Activated T-cell treated with anti-CD3 and anti-CD28 coated beads for 24 hours (primary cell): ENCODE measurements around the gene KCNG2.
"Not testable (repeated sequence)": the region's sequence is repeated elsewhere in the genome, so short reads cannot be mapped to it uniquely, and the experiment has no call there.

Source experiments
- DNase-seq: peaks from one replicate; pipeline ENCODE4 v3.0.0-alpha.2; 2020; ENCODE audit warnings: low read depth

The KCNG2 gene

DNA sequence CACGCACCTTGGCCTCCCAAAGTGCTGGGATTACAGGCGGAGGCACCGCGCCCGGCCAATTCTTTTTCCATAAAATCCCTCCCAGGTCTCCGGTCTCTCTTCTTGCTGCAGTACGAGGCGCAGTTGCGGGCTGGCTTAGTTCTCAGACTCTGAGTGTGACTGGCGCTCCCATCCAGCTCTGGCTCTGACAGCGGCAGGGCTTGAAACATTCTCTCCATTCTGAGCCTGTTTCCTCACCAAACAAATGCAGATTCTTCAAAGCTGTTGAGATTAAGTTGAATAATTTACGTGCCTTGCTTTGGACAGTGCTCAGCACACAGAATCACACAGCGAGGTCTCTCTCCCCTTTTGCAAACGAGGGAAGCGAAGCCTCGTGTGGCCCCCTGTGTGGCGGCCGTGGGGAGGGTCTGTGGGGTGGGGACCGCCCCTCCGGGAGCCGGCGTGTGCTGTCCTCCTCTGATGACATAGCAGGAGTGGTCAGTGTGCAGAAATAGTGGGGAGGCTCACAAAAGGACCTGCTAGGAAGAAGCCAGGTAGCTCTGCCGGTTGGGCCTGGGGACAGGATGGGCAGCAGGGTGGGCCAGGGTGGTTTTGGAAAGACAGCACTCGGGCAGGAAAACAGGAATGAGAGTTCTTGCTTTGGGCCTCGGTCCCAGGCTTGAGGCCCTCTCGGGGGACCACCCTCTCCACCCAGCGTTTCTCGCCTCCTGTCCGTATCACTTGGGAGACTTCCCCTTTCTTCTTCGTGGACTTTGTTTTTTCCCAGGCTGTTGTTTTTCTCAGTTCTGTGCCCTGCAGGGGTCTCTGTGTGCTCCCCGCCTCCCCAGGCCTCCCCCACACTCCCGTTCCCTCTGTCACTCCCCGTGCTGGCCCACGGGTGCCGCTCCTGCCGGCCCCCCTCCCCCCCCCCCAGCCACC lies 75.0 kb downstream of the KCNG2 start:
- no peak for DNase-seq

DNA sequence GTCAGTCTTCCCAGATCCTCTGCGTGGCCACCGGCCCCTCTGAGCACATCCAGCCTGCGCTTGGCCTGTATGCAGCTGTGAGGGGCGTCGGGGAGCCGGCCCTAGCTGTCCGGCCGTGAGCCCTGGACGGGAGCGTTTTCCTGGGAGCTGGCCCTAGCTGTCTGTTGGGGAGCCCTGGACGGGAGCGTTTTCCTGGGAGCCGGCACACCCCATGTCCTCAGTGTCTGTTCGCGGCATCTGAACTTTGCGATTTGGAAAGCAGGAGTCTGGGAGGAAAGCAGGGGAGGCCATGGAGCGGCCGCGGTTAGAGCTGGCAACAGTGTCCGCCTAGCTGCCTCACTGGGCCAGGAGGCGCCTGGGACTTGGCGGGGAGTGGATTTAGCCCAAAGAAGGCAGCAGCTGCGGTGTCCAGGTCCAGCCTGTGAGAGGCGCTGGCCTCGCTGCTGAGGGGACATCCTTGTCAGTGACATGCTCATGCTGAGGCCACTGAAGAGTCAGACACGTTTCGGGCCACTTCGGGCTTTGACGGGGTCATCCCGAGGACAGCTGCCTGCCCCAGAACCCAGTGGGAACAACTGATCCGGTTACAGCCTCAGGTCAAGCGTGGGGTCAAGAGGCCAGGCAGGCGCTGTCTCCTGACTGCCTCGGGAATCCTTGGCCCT lies 75.8 kb downstream of the KCNG2 start:
- DNase-seq = no peak

DNA sequence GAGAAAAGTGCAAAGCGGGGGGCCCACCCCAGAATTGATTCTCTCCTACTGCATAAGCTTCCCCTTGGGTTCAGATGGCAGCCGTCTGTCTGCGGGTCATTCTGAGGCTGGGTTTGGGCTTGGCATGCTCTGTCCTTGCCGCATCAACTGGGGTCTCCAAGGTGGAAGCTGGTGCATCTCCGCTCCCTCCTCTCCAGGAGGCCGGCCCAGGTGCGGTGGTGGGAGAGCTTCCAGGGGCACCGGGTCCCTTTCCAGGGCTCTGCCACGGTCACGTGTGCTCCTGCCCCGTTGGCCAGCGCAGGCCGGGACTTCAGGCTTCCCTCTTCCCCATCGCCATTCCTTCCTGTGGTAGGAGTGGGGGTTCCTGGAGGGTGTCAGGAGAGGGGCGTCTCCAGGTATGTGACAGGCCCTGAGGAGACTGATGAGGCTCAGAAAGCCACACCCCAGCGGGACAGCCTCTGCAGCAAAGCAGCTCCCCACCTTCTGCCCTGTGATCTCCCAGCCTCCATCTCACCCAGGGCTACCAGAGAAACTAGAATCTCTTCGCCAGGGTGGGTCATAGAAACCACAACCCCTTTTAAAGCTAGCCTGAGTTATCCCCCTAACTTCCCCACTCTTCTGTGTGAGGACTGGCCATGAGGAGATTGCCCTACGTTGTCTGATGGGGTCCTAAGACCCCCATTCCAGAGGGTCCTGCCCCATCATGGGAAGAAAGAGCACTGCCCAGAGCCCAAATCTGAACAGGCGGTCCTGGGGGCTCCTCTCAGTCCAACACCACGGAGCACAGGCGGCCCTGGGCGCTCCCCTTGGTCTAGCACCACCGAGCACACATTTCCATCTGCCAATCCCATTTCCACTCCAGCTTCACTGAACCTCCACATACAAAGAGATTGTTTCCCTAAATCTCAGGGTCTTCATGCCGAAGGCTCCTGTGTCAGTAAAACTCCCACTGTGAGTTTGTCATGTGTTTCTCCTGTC lies 77.1 kb downstream of the KCNG2 start:
- no peak for DNase-seq

DNA sequence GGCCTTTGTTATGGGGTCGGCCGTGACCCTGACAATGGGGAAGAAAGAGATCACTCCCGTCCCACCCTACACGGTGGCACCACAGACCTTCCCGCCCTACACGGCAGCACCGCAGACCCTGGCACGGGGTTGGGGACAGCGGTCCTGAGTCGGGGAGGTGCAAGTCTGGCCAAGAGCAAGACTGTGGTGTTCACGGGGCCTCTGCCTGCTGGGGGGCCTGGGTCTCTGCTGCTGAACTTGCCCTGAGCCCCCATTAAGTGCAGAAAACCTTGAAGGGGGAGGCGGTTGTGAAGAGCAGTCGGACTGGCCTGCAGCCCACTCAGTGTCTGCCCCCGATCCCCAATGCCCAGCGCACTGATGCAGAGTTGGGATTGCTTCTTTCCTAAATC lies 77.8 kb downstream of the KCNG2 start:
- no peak for DNase-seq

DNA sequence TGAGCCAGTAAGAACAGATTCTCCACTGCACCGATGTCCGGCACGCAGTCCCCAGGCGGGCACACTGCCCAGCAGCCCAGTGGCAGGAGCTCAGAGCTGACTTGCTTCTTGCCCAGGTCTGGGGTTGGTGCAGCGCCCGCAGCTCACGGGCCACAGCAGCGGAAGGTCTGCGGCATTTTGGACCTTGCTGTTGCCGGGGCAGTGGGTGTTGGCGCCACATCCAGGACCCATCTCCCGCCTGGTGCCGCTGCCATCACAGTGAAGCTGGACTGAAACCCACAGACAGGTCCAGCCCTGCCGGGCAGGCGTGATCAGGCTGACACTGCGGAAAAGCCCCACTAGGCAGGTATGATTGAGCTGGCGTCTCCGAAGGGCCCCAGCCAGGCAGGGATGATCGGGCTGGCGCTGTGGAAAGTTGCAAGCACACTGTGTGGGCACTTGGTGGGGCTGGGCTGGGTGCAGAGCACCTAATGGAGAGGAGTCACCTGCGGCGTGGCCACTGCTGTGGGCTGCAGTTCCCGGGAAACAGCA lies 78.3 kb downstream of the KCNG2 start:
- no peak for DNase-seq

DNA sequence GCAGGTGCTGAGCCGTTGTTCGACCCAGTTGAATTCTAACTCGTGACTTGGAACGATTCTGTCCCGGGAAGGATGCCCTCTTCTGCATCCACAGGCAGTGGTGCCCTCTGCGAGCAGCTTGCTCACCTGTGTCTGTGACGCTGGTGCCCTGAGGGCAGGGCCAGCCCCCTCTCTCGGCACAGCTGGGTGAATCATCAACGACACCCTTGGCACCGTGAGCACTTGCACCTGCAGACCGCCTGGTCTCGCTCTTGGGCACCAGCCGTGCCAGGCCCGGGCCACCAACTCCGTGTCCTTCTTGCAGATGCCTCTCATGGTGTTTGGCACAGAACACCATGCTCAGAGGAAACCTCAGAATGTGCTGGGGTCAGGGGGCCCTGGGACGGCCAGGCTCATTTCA lies 78.8 kb downstream of the KCNG2 start:
- no peak for DNase-seq

DNA sequence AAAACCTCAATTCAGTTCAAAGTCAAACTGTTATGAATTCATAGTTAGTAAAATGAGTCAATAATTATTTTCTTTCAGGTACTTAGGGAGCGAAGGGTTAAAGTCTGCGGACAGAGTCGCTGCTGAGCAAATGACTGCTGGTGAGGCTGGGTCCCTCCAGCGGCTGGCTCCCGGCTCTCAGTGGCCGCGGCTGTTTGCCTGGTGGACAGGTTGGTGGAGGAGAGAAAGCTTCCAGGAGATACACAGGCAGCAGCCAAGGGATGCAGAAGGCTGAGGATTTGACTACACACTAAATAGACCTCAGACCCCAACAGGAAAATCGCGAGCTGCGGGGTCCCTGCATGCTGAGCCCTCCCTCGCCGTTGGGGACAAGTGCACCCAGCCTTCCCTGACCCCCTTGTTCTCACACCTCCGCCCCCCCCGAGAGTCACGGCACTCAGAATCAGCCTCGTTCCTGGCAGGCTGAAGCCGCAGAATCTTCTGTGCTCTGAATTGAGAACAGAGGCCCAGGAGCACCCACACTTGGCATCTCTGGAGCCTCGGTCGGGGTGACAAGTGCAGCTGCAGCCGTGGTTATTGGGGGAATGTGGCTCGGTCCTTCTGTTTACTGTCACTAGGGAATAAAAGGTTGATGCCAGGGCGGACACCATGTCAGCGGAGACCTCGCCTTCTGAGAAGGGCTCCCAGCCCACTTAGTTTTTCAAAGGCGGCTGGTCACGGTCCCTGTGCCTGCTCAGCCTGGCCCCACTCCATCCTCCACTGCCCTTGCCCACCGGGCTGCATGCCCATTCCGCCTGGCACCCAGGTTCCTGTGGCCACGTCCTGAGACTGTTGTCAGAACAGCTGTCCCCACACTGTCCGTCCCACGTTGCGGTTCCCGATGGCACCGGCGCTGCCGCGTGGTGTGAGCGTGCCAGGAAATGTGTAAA lies 79.7 kb downstream of the KCNG2 start:
- no peak for DNase-seq

DNA sequence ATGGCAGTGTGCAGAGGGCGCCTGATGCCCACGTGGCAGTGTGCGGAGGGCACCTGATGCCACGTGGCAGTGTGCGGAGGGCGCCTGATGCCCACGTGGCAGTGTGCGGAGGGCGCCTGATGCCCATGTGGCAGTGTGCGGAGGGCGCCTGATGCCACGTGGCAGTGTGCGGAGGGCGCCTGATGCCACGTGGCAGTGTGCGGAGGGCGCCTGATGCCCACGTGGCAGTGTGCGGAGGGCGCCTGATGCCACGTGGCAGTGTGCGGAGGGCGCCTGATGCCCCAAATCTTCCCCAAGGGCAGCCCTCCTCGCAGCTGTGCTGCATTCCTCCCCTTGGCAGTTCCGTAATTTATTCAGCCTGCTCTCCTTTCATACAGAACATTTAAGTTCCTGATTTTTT lies 80.5 kb downstream of the KCNG2 start:
- DNase-seq = not testable (repeated sequence)

DNA sequence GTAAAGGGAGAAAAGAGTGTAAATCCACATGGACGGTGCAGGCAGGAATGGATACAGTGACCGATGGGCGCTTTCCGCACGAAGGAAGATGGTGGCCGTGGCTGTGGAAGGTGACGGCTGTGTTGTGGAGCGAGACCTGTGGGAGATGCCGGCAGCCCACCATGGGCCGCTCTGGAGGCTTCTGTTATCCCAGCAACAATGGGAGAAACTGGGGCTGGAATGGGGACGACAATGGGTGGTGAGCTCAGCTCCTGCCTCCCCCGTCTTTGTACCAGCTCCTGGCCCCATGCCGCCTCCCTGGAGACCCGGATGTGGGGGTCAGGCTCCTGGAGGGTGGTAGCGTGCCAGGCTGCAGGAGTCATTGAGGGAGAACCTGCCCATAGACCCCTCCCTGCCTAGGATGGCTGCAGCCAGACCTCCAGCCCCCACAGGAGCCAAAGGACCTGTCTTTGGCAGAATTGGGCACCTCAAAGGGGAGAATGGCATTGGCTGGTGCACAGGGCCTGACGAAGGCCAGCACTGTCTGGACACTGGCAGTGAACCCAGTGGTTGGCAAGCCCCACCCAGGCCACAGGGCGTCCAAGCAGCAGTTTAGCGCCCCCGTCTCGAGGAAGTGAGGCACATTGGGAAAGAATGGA lies 81.1 kb downstream of the KCNG2 start:
- DNase-seq = no peak

DNA sequence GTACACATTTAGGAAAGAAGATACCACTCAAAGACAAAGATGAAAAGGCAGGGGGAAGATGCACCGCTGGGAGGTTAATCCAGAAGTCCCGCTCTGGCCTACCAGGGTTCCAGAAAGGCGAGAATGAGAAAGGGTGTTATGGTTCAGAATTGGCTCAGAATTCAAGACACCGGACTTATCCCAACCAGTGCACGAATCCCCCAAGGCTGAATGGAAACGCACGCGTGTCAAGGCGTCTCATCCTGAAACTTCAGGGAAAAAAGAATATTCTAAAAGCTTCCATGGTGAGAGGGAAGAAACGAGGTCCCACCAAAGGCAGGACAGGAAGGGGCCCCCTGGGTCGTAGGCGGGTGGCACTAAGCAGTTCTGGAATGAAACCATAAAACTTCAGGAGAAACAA lies 81.8 kb downstream of the KCNG2 start:
- no peak for DNase-seq

DNA sequence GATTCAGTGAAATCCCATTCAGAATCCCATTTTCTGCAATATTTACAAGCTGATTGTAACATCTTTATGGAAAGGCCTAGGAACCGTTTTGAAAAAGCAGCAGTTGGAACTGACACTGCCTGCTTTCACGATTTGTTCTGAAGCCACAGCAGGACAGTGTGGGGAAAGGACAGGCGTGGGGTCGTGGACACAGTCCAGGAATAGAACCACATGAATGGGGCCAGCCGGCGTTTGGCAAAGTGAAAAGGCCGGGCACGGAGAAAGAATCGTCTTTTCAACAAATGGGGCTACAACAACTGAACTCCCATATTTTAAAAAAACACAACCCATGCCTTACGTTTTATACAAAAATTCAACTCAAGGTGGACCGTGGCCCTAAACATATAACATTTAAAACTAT lies 84.0 kb downstream of the KCNG2 start:
- DNase-seq = no peak

DNA sequence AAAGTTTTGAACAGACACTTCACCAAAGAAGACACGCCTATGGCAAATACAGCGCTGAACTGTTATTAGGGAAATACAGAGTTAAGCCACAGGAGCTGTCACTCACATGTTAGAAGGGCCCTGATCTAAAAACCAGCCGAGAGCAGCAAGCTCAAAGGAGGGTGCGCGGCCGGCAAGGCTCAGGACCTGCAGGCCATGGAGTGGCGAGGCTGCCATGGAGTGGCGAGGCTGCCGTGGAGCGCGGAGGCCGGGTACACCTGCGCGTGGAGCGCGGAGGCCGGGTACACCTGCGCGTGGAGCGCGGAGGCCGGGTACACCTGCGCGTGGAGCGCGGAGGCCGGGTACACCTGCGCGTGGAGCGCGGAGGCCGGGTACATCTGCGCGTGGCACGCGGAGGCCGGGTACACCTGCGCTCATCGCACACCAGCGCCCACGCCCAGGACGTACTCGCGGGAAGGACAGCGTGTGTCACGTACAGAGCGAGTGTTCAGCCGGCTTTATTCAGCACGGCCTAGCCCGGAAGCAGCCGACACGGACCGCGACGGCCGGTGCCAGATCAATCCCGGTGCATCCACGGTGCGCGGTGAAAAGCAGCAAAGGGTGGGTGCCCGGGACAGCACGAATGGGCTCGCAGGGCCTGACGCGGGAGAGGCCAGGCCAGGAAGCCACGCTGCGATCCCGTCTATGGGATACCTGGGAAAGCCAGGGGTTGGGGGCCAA lies 84.9 kb downstream of the KCNG2 start:
- no peak for DNase-seq

DNA sequence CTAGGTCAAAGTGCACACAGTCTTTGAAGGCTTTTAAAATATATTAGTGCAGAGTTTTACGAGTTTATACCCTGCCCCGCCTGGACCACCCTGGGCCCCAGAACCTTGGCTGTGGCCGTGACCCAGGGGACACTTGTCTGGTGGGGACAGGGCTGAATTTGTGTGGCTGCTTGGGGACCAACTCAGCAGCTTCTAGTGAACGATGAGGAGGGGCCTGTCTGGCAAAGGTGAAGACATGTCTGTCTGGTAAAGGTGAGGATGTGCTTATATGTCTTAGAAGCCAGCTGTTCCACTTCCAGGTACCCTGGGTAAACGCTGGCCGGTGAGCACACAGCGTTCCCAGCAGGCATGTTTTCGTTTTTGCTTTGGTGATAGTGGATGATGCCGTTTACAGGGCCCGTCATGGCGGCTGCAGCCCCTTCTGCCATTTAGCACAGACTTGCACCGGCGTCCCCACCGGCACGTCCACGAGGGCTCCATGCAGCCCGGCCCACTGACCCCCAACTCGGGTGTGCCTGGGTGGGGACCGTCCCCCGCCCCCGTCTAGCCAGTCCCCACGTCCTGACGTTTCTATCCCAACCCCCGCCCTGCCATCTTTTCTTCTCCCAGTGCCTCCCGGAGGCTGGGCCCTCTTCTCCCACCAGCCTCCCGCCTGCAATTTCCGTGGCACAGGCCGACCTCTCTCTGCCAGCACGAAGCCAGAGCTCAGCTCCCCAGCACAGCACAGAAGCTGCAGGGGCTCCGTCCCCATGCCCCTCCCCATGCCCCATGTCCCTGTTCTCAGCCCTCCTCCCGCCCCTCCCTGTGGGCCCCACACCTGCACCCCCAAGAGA lies 85.9 kb downstream of the KCNG2 start:
- no peak for DNase-seq

DNA sequence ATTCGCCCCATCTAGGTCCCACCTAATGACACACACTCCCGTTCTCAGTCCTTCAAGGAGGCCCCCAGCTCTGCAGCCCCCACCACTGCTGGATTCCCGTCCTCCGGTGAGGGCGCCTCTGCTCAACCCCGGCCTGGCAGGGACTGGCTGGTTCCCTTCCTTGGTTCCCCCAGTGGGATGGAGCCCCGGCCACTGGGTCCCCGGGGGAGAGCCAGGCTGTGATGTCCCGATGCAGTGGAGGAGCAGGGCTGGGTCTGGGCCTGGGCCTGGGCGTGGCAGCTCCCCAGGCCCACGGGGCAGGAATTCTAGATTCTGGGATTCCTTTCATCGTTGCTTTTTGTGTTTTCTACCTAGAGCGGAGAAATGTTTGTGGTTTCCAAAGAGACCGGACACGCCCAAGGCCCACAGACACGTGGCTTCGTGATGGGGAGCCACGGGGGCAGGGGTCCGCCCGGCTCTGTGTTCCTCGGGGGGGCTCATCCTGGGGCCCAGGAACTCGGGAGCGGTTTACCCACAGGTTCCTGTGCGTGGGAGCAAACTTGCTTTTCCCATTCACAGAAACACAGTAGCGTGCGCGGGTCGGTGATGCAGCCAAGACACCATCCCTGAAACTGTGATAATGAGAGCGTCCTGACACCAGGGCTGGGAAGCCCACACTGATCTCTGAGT lies 86.7 kb downstream of the KCNG2 start:
- no peak for DNase-seq

DNA sequence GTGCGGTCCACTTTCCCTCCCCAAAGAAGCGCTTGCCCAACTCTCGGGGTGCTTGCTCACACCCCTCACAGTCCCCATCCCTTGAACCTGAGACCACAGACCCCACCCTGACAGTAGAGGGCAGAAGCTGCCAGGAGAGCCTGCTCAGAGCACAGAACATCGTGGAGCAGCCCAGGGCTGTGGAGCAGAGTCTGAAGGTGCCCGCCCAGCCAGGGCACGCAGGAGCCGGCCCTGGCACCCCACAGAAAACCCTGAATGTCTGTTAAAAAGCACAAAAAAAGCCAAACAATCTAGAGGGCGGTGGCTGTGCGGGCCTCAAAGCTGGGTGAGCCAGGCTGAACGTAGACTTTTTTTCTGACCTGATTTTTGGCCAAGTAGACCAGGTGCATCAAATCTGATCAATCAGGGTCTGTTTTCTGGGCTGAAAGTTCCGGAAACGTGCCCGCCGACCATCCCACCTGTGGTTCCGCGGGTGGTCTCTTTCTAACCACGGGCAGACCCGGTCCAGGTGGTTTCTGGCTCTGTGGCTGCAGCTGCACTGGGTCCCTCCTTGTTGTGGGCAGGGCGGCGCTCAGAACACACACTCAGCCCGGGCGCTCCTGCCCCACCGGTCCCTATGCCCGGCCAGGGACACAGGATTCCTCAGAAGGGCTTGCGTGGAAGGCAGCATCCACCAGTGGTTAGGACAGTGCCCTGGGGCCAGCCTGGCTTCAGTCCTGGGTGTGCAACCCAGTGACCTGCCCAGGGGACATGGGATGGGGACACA lies 87.4 kb downstream of the KCNG2 start:
- no peak for DNase-seq

DNA sequence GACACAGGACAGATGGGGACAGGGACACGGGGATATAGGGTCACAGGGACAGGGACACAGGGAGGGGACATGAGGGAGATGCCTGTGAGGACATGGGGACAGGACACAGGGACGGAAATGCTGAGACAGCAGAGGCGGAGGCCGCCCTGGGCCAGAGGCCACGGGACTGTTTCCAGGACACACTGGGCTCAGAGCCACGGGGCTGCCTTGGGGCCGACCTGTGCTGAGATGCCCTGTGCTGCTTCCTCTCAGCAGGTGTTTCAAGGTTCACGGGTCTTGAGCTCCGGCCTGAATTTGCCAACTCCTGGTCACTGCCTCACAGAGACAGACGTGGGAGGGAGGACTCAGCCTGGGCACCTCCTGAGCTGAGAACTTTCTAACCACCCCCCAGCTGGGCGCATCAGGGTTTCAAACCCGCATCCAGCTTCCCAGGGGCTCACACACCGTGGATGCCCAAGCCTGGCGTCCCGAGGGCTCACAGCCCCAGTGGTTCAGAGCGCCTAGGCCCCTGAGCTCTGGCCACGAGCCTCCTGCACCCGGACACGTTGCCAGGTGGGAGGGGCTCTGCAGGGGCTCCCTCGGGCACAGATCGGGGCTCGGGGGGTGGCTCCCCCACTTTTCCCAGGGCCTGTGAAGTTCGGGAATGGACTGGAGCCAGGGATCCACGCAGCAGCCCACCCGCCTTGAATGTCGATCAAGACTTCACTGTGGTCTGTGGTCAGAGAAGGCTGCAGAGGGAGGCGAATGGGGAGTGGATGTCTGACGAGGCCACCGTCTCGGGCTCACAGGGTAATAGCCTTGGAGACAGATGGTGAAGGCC lies 89.7 kb downstream of the KCNG2 start:
- no peak for DNase-seq

DNA sequence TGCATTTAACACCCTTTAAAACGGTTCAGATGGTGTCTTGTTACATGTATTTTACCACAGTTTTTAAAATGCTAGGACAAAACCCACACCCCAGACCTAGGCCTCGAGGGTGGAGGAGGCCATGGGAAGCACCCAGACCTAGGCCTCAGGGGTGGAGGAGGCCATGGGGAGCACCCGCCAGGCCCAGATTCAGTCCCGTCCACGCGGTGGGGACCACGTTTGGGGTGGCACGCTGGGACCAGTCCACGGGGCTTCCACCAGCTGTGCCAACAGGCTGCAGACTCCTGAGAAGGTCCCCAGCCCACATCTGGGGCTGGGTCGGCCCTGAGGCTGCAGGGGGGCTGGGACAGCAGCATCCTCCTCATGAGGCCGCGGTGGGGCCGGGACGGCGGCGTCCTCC lies 90.3 kb downstream of the KCNG2 start:
- no peak for DNase-seq
